ENCODE measurements around the gene PEX16. TPM values are rescaled to one million over a fixed set of nuclear protein-coding genes. Genes with fewer than 3 reads are reported as not detected.

PEX16 gene
- total and polyA plus RNA-seq, 8 donors, result 9.9 to 72.7 (median 40.2) TPM

DNA sequence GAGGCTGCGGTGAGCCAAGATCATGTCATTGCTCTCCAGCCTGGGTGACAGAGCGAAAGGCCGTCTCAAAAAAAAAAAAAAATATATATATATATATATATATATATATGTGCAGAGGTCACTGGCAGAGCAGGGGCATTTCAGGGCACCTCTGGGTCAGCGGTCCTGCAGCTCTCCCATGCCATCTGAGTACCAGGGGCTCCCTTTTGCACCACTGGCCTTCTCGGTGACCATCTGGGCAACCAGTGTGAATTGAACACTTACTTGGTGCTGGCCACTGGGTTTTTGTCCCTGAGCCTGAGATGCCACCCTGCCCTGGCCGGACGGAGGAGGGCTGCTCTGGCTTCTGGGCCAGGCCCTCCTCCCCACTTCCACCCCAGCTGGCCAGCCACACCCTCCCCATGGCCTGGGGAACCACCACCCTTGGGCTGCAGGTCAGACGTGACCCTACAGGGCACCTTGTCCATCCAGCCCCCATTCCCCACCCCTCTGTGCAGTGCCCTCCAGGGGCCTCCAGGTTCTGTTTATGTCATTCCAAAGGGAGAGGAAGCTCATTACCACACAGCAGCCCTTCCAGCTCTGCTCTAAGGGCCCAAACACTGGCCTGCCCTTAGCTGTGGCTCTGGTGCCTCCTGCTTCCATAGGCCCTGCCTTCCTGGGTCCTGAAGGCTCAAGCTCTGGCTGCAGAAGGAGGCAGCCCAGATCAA lies 22.0 kb downstream of the PEX16 start:
- WGBS, 5 donors, result 70 to 96% (median 91%) methylated on average over 6 to 8 of the region's 8 CpGs
- H3K4me1 ChIP-seq, result peaks cover 15 to 26% (median 18%) of the 10 kb centered on the region in 4 donors
- no peaks in the 10 kb centered on the region for H3K9me3 ChIP-seq
- intact Hi-C loops (cut with DNase I; ENCODE audit: low total_unique reads), result no loop called here
- H3K27me3 ChIP-seq, result peaks cover 0 to 67% (median 13%) of the 10 kb centered on the region in 3 donors
- no peak overlapping the region for H3K4me3 ChIP-seq
- no peaks in the 10 kb centered on the region for H3K36me3 ChIP-seq
- TF ChIP-seq EP300 (IDR thresholded peaks at IDR 0.05), result no peak
- no peak for DNase-seq
- no peak overlapping the region for H3K27ac ChIP-seq

DNA sequence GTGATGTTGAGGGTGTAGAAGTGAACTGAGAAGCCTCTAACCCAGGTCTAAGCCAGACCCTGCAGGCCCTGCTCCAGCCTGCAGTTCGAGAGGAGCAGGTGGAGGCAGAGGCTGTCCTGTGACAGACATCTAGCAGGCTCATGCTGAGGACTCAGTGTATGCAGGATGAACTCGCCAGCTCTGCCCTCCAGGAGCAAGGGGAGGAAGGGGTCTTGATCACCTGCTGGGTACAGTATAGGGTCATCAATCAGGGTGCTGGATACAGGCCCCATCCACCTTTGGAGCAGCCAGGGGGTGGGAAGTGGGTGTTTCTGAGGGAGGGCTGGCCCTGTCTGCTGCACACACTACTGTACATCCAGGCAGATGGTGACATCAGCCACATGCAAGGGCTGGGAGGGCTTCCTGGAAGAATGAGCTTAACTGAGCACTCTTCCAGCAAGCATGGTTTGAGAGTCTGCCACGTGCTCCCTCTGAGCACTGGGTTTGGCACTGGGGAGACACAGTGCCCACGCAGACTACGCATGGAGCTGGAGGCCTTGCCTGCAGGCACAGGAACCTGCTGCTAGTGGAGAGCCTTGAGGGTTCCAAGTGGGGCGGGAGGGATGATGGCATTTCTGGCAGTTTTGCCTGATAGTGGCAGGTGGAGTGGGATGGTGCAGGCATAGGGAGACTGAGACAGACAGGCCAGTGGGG lies 23.0 kb downstream of the PEX16 start:
- Histone ChIP-seq H3K27me3 (peaks cover 0 to 57% (median 9%) of the 10 kb centered on the region in 3 donors), H3K4me3 (no peak overlapping the region), H3K27ac (no peak overlapping the region), H3K9me3 (no peaks in the 10 kb centered on the region), H3K4me1 (peaks cover 9 to 20% (median 12%) of the 10 kb centered on the region in 4 donors), H3K36me3 (no peaks in the 10 kb centered on the region)
- intact Hi-C loops (cut with DNase I; ENCODE audit: low total_unique reads), result no loop called here
- DNase-seq, result no peak
- no peak for TF ChIP-seq POLR2AphosphoS5 (IDR thresholded peaks at IDR 0.05)
- TF ChIP-seq, protein P1, sequence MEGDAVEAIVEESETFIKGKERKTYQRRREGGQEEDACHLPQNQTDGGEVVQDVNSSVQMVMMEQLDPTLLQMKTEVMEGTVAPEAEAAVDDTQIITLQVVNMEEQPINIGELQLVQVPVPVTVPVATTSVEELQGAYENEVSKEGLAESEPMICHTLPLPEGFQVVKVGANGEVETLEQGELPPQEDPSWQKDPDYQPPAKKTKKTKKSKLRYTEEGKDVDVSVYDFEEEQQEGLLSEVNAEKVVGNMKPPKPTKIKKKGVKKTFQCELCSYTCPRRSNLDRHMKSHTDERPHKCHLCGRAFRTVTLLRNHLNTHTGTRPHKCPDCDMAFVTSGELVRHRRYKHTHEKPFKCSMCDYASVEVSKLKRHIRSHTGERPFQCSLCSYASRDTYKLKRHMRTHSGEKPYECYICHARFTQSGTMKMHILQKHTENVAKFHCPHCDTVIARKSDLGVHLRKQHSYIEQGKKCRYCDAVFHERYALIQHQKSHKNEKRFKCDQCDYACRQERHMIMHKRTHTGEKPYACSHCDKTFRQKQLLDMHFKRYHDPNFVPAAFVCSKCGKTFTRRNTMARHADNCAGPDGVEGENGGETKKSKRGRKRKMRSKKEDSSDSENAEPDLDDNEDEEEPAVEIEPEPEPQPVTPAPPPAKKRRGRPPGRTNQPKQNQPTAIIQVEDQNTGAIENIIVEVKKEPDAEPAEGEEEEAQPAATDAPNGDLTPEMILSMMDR (IDR thresholded peaks at IDR 0.05), result no peak
- TF ChIP-seq EP300 (IDR thresholded peaks at IDR 0.05), result no peak
- TF ChIP-seq POLR2A (IDR thresholded peaks at IDR 0.05), result no peak
- 87 to 92% (median 89%) methylated on average over 5 to 6 of the region's 6 CpGs for WGBS, 5 donors

DNA sequence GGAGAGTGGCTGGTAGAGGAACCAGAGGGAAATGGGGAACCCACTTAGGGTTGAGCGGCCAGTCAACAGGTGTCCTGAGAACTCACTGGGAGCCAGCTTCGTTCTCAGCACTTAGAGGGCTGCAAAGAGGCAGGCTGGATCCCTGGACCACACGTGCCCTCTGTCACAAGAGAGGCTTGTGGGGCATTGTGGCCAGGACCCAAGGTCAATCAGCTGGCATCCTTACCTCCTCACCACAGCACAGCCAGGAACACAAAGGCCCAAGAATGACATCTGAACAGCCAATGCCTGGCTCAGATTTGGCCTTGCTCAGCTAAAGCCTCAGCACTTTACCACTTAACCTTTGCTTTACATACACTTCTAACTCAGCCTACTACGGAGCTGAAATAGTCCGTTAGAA lies 24.8 kb downstream of the PEX16 start:
- intact Hi-C loops (cut with DNase I; ENCODE audit: low total_unique reads), result no loop called here
- WGBS, 5 donors, result 39 to 75% (median 65%) methylated on average over 3 to 5 of the region's 5 CpGs
- no peak overlapping the region for H3K27ac ChIP-seq
- H3K4me1 ChIP-seq, result peaks cover 0 to 7% (median 1%) of the 10 kb centered on the region in 4 donors
- peaks cover 0 to 40% (median 0%) of the 10 kb centered on the region in 3 donors for H3K27me3 ChIP-seq
- no peaks in the 10 kb centered on the region for H3K9me3 ChIP-seq
- H3K4me3 ChIP-seq, result no peak overlapping the region
- no peak for DNase-seq
- H3K36me3 ChIP-seq, result no peaks in the 10 kb centered on the region
- TF ChIP-seq EP300 (IDR thresholded peaks at IDR 0.05) (no peak), POLR2A (IDR thresholded peaks at IDR 0.05) (no peak), POLR2AphosphoS5 (IDR thresholded peaks at IDR 0.05) (no peak)
- TF ChIP-seq, protein P1 (IDR thresholded peaks at IDR 0.05), result no peak

DNA sequence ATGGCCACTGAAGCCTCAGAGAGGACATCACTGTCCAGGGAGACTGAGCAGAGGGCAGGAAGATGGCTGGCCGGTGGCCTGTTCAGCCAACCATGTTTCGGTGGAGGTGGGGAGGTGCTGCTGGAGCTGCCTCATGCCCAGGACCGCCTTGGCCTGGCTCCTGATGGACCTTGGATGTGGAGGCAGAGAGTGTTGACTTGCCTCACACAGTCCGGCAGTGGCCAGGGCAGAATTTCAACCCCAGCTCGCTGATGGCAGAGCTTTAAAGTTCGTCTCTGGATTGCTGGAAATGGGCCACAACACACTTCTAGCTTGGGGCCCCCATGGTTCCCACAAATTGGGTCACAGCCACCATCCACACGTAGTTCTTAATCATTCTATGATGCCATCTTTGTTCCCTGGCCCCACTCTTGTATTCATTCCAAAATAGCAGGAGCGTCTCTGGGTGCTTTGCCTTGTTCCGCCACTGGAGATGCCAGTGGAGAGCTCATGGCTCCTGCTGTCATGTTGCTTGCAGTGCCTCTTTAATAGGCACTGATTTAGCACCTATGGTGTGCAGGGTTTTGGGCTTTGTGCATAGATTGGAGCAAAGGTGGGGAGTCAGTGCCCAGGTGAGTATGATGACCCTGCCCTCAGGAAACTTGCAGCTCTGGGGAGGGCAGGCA lies 26.7 kb downstream of the PEX16 start:
- intact Hi-C loops (cut with DNase I; ENCODE audit: low total_unique reads), result no loop called here
- Histone ChIP-seq H3K4me1 (peaks cover under 1 to 4% (median 3%) of the 10 kb centered on the region in 4 donors), H3K27ac (no peak overlapping the region), H3K9me3 (no peaks in the 10 kb centered on the region), H3K27me3 (peaks cover 0 to 30% (median 0%) of the 10 kb centered on the region in 3 donors), H3K36me3 (no peaks in the 10 kb centered on the region), H3K4me3 (no peak overlapping the region)
- no peak for DNase-seq
- WGBS, 5 donors, result 71 to 89% (median 84%) methylated on average over 7 to 9 of the region's 9 CpGs
- no peak for TF ChIP-seq EP300 (IDR thresholded peaks at IDR 0.05)
- TF ChIP-seq, protein P1 (IDR thresholded peaks at IDR 0.05), result no peak
- TF ChIP-seq POLR2AphosphoS5 (IDR thresholded peaks at IDR 0.05), result no peak
- TF ChIP-seq POLR2A (IDR thresholded peaks at IDR 0.05), result no peak

Measured in stomach (tissue), 9 donors.